ENCODE results near the gene MTHFD1.

- TF ChIP-seq CTCF (IDR thresholded peaks at IDR 0.05) = no peak
- TF ChIP-seq CREB1 (CRISPR knock-in tag; IDR thresholded peaks at IDR 0.05) = no peak
- no peak for TF ChIP-seq MAX (CRISPR knock-in tag; IDR thresholded peaks at IDR 0.05)
- TF ChIP-seq CREM (CRISPR knock-in tag; IDR thresholded peaks at IDR 0.05) = no peak
- no peak for TF ChIP-seq E2F4 (CRISPR knock-in tag; IDR thresholded peaks at IDR 0.05; ENCODE audit: borderline replicate concordance, low read depth)
- no peak for TF ChIP-seq HMGXB4 (CRISPR knock-in tag; IDR thresholded peaks at IDR 0.05)
Measured at GRCh38 chr14:64405295-64405694, 17.1 kb downstream of the MTHFD1 start.
